Osteocyte (in vitro differentiated cells): ENCODE measurements around the gene MRPS7. TPM values are rescaled to one million over a fixed set of nuclear protein-coding genes. Genes with fewer than 3 reads are reported as not detected.

ENCODE experiments used
- DNase-seq: peaks from one replicate; pipeline ENCODE4 v3.0.0; 2021; ENCODE audit warnings: mixed read lengths; ENCODE audit not compliant: unreplicated experiment; ENCODE audit errors: extremely low spot score
- H3K27ac Mint-ChIP-seq: one replicate; pipeline ENCODE4 v1.8.0; 2021; ENCODE audit warnings: mild to moderate bottlenecking, mixed read lengths; ENCODE audit not compliant: unreplicated experiment
- H3K27me3 Mint-ChIP-seq: one replicate; pipeline ENCODE4 v1.8.0; 2021; ENCODE audit warnings: mixed read lengths; ENCODE audit not compliant: unreplicated experiment
- H3K36me3 Mint-ChIP-seq: one replicate; pipeline ENCODE4 v1.8.0; 2021; ENCODE audit warnings: mixed read lengths; ENCODE audit not compliant: unreplicated experiment
- H3K4me1 Mint-ChIP-seq: one replicate; pipeline ENCODE4 v1.8.0; 2021; ENCODE audit warnings: mixed read lengths; ENCODE audit not compliant: unreplicated experiment
- H3K4me3 Mint-ChIP-seq: one replicate; pipeline ENCODE4 v1.8.0; 2021; ENCODE audit warnings: mild to moderate bottlenecking, moderate library complexity, mixed read lengths; ENCODE audit not compliant: unreplicated experiment
- H3K9me3 Mint-ChIP-seq: one replicate; pipeline ENCODE4 v1.8.0; 2021; ENCODE audit warnings: mixed read lengths; ENCODE audit not compliant: unreplicated experiment
- CTCF ChIP-seq: fragments of 200-600 bp; sonication (generic); IDR thresholded peaks from 2 replicates; pipeline ENCODE4 v1.5.0; 2021; ENCODE audit warnings: antibody characterized with exemption, mild to moderate bottlenecking, moderate library complexity
- total RNA-seq: library from RNA; stranded (reverse); gene quantifications from 2 replicates; pipeline ENCODE4 v1.2.1, GENCODE V29; 2021

The MRPS7 gene
- total RNA-seq, 1 donor from 2014 or later = 49.6 TPM

DNA sequence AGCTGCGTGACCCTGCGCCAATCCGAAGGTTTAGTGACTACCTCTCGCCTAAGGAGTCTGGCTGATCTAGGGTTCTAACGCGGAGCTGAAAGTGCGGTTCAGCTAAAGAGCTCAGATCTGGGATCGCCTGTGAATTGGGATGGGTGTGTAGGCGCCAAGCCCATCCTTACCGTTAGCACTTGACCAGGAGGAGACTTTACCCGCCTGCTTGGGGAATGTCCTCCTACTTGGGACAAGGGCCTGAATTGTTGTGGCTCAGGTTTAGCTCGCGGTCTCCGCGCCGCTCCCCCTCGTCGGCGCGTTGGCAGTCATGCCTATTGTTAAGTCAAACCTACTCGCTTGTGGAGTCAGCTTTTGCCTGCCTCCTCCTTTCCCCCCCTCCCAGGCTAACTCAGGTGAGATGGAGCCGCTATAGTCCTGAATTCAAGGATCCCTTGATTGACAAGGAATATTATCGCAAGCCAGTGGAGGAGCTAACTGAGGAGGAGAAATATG, 480 bp downstream of the MRPS7 start:
- Mint-ChIP-seq H3K4me1 (peaks cover 38% of the 10 kb centered on the region), H3K36me3 (peaks cover 16% of the 10 kb centered on the region), H3K4me3 (peak overlapping the region; percentile 99), H3K27me3 (no peaks in the 10 kb centered on the region), H3K27ac (peak overlapping the region; percentile 100), H3K9me3 (no peaks in the 10 kb centered on the region)
- no peak for DNase-seq
- no peak for TF ChIP-seq CTCF

DNA sequence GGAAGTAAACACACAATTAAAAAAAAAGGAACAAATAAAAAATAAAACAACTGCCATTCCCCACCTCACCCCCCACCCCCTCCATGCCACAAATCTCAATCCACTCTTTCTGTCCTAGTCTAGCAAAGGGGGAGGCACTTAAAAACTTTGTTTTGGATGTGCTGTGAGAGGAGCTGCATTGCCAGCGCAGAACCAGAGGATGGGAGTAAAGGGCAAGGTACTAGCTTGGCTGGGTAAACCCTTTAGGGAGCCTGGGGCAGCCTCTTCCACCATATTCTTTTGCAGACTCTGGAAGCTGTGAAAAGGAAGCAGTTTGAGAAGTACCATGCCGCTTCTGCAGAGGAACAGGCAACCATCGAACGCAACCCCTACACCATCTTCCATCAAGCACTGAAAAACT, 1.4 kb downstream of the MRPS7 start:
- no peaks in the 10 kb centered on the region for H3K27me3 Mint-ChIP-seq
- no peaks in the 10 kb centered on the region for H3K9me3 Mint-ChIP-seq
- H3K27ac Mint-ChIP-seq = no peak overlapping the region
- peak overlapping the region; percentile 99 for H3K4me3 Mint-ChIP-seq
- H3K36me3 Mint-ChIP-seq = peaks cover 16% of the 10 kb centered on the region
- peaks cover 35% of the 10 kb centered on the region for H3K4me1 Mint-ChIP-seq
- no peak for DNase-seq
- TF ChIP-seq CTCF = no peak

DNA sequence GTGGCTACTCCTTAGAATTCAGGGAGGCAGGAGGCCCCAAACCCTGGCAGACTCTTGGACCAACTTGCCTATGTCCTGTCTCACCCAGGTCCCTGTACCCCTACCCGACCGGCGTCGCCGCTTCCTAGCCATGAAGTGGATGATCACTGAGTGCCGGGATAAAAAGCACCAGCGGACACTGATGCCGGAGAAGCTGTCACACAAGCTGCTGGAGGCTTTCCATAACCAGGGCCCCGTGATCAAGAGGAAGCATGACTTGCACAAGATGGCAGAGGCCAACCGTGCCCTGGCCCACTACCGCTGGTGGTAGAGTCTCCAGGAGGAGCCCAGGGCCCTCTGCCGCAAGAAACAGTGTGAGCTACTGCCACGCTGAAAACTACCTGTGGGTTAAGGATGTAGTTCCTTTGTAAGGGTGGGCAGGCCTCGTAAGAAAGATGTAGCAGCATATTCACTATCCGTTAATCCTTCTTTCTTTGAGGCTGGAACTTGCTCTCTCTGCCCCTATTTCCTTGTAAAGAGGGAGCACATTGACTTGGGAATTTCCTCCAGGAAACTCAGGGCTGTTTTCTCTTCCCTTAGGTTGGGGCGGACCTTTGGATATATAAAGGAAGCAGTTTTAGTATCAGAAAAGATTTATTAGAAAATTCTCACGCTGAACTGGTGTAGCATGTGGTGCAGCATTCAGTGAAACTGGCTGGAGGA, 4.1 kb downstream of the MRPS7 start:
- Mint-ChIP-seq H3K27ac (no peak overlapping the region), H3K36me3 (peaks cover 13% of the 10 kb centered on the region), H3K4me1 (peaks cover 30% of the 10 kb centered on the region), H3K4me3 (no peak overlapping the region), H3K9me3 (no peaks in the 10 kb centered on the region), H3K27me3 (no peaks in the 10 kb centered on the region)
- no peak for TF ChIP-seq CTCF
- DNase-seq = no peak

DNA sequence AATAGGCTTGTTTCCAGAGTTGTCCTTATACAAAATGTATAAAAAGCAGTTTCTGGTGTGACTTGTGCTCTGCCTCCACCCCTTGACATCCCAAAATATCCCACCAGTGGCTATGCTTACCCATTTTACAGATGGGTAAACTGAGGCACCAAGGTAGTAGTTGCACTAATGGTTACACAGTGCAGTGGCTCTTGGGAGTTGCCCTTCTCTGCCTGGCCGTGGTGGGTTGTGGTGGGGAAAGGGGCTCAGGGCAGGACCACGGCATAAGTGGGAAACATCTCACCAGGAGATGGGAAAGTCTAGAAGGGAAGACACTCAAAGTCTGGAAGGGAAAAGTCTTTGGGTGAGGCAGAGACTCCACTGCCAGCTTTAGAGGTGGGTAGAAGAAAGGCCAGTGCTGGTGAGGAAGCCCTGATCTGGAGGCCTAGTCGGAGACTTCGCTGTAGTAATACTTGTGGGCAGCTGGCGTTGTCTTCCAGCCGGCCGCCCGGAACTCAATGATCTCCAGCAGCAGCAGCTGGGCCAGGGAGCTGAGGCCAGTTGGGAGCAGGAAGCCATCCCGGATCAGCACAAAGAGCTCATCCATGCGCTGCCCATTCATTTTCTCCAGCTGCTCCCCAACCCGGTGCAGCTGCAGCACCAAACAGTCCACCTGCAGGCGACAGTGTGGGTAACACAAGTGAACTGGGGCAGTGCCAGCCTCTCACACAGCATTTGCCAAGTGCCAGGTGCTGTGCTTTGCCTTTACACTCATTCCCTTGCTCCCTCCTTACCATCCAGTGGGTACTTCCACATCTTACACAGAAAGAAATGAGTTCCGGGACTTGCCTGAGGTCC, 4.9 kb downstream of the MRPS7 start:
- no peaks in the 10 kb centered on the region for H3K9me3 Mint-ChIP-seq
- peaks cover 26% of the 10 kb centered on the region for H3K4me1 Mint-ChIP-seq
- H3K27ac Mint-ChIP-seq = no peak overlapping the region
- no peak for DNase-seq
- no peak for TF ChIP-seq CTCF
- no peaks in the 10 kb centered on the region for H3K27me3 Mint-ChIP-seq
- H3K36me3 Mint-ChIP-seq = peaks cover 13% of the 10 kb centered on the region
- no peak overlapping the region for H3K4me3 Mint-ChIP-seq

GRCh38 chr17:75267153-75267410, 5.4 kb downstream of the MRPS7 start:
- Mint-ChIP-seq H3K27ac (no peak overlapping the region), H3K4me1 (peaks cover 27% of the 10 kb centered on the region), H3K36me3 (peaks cover 13% of the 10 kb centered on the region), H3K27me3 (no peaks in the 10 kb centered on the region), H3K9me3 (no peaks in the 10 kb centered on the region), H3K4me3 (no peak overlapping the region)
- TF ChIP-seq CTCF = no peak
- DNase-seq = no peak
